Measurements from ENCODE around the gene BUD31. TPM values are rescaled to one million over a fixed set of nuclear protein-coding genes. Genes with fewer than 3 reads are reported as not detected.

BUD31 gene
- total RNA-seq, 1 donor from 2014 or later: 121 TPM

DNA sequence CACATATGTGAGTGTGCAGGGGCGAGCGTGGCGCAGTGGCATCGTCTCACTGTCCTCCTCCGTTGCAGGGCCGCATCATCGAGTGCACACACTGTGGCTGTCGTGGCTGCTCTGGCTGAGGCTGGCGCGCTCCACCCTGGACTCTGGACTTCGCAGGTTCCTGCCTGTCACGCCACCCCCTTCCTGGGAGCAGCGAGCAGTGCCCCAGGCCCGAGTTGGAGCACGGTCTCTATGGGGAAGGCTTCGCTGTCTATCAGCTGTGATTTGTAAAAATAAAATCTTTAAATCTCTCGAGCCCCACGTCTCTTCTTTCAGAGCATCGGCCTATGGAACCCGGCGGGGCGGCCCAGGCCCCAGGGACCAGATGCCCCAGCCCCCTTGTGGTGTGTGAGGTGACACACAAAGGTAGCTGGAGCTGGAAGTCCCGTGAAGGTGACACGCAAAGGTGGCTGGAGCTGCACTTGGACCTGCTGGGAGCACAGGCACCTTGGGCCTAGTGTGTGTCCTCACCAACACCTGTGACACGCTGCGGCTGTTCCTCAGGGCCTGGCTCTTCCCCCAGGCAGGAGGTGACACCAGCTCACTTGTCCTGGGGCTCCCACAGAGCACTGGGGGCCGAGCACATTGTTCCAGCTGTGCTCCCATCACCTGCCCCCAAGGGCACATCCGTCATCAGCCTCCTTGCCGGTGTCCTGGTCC is 10.7 kb downstream of the BUD31 start:
- H3K4me3 ChIP-seq (ENCODE audit: low read depth, low read length): no peak overlapping the region
- DNase-seq (ENCODE audit: low read depth): no peak
- FAIRE-seq: no peak
- TF ChIP-seq, protein P1, sequence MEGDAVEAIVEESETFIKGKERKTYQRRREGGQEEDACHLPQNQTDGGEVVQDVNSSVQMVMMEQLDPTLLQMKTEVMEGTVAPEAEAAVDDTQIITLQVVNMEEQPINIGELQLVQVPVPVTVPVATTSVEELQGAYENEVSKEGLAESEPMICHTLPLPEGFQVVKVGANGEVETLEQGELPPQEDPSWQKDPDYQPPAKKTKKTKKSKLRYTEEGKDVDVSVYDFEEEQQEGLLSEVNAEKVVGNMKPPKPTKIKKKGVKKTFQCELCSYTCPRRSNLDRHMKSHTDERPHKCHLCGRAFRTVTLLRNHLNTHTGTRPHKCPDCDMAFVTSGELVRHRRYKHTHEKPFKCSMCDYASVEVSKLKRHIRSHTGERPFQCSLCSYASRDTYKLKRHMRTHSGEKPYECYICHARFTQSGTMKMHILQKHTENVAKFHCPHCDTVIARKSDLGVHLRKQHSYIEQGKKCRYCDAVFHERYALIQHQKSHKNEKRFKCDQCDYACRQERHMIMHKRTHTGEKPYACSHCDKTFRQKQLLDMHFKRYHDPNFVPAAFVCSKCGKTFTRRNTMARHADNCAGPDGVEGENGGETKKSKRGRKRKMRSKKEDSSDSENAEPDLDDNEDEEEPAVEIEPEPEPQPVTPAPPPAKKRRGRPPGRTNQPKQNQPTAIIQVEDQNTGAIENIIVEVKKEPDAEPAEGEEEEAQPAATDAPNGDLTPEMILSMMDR (IDR thresholded peaks at IDR 0.05; ENCODE audit: insufficient read depth, low read length, severe bottlenecking): no peak
- H3K36me3 ChIP-seq (ENCODE audit: control insufficient read depth, insufficient read depth, low read length): peaks cover 37% of the 10 kb centered on the region
- H3K27me3 ChIP-seq (ENCODE audit: control insufficient read depth, insufficient read depth, low read length): no peaks in the 10 kb centered on the region

DNA sequence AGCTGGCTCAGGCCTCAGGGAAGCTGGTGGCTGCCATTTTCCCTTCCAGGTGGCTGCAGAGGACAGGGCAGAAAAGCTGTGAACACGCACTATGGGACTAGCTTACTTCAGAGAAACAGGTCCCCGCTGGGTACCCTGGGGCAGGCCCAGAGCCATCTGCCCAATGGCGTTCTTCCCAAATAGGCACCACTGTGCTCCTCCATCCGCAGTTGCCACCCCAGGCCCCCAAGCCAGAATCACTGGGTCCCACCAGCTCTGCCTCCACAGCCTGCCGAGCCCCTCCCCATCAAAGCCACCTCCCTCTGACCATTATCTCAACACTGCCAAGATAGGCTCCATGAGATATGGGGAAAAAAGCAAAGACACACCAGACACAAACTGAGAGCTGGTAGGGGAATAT is 11.4 kb downstream of the BUD31 start:
- H3K27me3 ChIP-seq (ENCODE audit: control insufficient read depth, insufficient read depth, low read length): no peaks in the 10 kb centered on the region
- H3K36me3 ChIP-seq (ENCODE audit: control insufficient read depth, insufficient read depth, low read length): peaks cover 39% of the 10 kb centered on the region
- DNase-seq (ENCODE audit: low read depth) (no peak), FAIRE-seq (no peak)
- TF ChIP-seq, protein P1 (IDR thresholded peaks at IDR 0.05; ENCODE audit: insufficient read depth, low read length, severe bottlenecking): no peak
- no peak overlapping the region for H3K4me3 ChIP-seq (ENCODE audit: low read depth, low read length)

DNA sequence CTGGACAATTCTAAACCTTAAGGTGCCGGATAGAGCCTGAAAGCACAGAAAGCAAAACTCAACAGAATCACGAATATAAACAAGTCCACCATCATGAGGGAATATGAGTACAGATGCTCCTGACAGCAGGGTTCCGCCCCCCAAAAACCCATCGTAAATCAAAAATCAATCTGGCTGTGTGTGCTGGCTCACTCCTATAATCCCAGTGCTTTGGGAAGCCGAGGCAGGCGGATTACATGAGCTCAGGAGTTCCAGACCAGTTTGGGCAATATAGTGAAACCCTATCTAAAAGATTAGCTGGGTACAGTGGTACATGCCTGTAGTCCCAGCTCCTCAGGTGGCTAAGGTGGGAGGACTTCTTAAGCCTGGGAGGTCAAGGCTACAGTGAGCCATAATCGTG is 12.2 kb downstream of the BUD31 start:
- Histone ChIP-seq H3K27me3 (ENCODE audit: control insufficient read depth, insufficient read depth, low read length) (no peaks in the 10 kb centered on the region), H3K36me3 (ENCODE audit: control insufficient read depth, insufficient read depth, low read length) (peaks cover 41% of the 10 kb centered on the region), H3K4me3 (ENCODE audit: low read depth, low read length) (no peak overlapping the region)
- DNase-seq (ENCODE audit: low read depth) (no peak), FAIRE-seq (peak; percentile 23)
- TF ChIP-seq, protein P1 (IDR thresholded peaks at IDR 0.05; ENCODE audit: insufficient read depth, low read length, severe bottlenecking): no peak

DNA sequence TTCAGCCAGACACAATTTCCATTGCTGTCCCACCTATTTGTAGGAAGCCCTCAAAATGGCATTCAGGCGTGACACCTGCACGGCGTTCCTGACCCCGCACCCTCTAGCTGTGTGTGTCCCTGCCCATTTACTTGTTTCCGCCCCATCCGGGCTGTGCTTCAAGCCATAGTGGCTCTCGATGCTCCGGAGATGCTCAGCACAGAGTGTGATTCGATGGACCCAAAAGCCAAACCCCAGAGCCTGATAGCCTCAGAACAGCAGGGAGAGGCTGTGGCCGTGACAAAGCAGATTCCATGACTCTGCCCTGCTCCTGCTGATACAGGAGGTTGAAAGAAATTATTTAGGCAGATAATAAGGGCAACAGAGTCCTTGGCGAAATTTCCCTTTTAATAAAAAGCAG is 13.4 kb downstream of the BUD31 start:
- TF ChIP-seq, protein P1 (IDR thresholded peaks at IDR 0.05; ENCODE audit: insufficient read depth, low read length, severe bottlenecking): no peak
- H3K36me3 ChIP-seq (ENCODE audit: control insufficient read depth, insufficient read depth, low read length): peaks cover 36% of the 10 kb centered on the region
- H3K27me3 ChIP-seq (ENCODE audit: control insufficient read depth, insufficient read depth, low read length): no peaks in the 10 kb centered on the region
- DNase-seq (ENCODE audit: low read depth) (no peak), FAIRE-seq (no peak)
- no peak overlapping the region for H3K4me3 ChIP-seq (ENCODE audit: low read depth, low read length)

DNA sequence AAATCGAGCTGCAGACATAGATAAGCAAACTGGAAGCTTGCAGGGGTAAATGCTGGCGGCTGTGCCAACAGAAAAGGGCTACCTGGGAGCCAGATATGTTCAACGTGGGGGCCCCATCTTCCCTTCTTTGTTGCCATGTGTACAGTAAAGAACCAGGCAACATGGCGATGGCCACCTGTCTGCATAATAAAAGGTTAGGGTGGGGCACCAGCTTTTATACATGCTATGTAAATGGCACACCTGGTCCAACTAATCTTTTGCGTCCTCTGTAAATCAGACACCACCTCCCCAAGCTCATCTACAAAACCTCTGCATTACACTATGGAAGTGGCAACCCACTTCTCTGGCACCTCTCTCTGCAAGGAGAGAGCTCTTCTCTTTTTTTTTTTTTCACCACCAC is 13.9 kb downstream of the BUD31 start:
- Histone ChIP-seq H3K27me3 (ENCODE audit: control insufficient read depth, insufficient read depth, low read length) (no peaks in the 10 kb centered on the region), H3K4me3 (ENCODE audit: low read depth, low read length) (no peak overlapping the region), H3K36me3 (ENCODE audit: control insufficient read depth, insufficient read depth, low read length) (peaks cover 32% of the 10 kb centered on the region)
- no peak for DNase-seq (ENCODE audit: low read depth)
- no peak for FAIRE-seq
- TF ChIP-seq, protein P1 (IDR thresholded peaks at IDR 0.05; ENCODE audit: insufficient read depth, low read length, severe bottlenecking): no peak
